Measurements from ENCODE around the gene ST6GALNAC5.
"Not testable (repeated sequence)": the region's sequence is repeated elsewhere in the genome, so short reads cannot be mapped to it uniquely, and the experiment has no call there.

The ST6GALNAC5 gene

DNA sequence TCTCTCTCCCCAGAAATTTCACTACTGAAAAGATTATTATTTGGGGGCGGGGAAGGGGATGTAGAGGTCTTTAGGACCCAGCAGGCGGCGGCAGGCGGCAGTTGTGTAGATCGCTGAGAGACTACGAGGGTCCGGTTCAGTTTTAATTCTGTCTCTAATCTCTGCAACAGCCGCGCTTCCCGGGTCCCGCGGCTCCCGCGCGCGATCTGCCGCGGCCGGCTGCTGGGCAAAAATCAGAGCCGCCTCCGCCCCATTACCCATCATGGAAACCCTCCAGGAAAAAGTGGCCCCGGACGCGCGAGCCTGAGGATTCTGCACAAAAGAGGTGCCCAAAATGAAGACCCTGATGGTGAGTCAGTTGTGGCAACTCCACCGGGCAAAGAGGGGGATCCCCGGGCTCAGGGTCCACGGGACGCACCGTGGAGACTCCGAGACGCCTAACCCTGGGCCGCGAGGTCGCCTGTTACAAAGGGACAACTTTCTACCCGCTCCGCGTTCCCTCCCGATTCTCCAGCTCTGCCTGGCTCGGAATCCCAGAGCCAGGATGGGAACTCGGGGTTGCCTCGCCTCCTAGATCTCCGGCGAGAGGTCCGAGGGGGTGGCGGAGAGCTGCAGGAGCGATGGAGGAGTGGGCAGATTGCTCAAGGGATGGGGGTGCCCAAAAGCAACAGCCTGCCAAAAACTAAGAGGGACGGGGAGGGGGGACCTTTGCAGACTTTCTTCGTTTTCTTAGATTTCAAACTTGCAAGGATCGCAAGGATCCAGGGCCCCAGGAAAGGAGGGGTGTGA lies at the start of gene ST6GALNAC5:
Gene ST6GALNAC5 (plus strand): TSS at position 139 of the 789 bp plus-strand sequence.
- no peak for DNase-seq

DNA sequence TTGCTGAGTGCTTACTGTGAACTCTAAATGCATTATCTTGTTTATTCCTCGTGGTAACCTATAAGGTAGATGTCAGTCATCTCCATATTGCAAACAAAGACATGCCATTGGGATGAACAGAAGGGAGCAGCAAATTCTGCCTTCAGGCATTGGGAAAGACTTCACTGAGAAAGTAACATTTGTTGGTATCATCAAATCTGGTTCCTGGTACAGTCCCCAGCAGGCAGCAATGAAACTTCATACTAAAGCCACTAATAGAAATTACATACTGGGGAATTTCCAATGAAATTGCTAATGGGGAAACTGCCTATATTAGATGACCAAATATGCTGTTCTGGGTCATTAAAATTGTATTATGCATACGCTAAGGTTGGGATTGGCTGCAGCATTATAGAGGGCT lies 47.3 kb upstream of the ST6GALNAC5 start:
- DNase-seq: no peak

DNA sequence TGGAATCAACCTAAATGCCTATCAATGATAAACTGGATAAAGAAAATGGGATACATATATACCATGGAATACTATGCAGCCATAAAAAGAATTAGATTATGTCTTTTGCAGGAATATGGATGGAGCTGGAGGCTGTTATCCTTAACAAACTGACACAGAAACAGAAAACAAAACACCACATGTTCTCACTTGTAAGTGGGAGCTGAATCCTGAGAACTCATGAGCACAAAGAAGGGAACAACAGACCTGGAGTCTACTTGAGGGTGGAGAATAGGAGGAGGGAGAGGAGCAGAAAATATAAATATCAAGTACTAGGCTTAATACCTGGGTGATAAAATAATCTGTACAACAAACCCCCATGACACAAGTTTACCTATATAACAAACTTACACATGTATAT lies 44.3 kb upstream of the ST6GALNAC5 start:
- DNase-seq: not testable (repeated sequence)

DNA sequence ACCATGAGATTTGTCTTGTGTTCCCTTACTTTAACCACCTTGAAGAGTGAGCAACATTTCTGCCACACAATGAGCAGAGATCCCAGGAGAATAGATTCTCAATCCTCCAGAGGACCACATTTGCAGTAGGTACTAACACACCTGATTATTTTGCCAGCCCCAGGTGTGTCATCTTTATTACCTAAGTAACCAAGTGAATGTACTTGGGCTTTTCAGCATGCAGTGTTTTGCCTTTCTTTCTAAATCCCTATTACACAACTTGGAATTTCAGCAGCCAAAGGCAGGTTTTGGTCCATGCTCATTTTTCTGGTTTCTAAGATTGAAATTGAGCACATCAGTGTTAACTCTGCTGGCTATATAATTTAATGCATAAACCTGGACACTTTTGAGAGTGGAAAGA lies 43.2 kb upstream of the ST6GALNAC5 start:
- DNase-seq: no peak

DNA sequence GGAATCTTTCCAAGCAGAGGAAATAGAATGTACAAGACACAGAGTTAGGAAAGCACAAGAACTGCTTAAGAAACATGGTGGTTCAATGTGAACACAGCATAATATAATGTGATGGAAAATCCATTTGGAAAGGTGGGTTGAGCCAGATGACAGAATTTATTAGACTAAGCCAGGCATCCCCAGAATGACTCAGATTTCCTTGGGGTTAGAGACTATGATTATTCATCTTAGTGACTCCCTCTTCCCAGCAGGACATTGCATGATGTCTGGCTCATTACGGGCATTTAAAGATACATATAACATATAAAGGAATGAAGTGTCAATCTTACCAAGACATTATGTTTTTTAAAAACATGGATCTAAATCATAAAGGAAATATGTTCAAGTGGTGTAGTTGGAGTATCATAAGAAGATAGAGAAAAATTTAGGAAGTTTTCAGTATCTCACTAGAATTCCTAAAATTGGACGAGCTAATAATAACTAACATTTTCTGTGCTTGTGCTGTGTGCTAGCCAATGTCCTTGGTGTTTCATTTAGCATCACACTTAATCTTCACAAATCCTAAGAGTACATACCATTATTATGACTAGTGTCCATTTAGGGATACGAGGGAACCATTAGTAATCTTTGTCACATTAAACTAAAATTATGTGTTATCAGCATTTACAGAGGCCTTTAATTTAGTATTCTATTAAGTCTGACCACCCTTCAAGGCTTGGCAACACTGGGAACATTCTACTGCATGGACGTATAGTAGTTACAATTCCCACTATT lies 41.0 kb upstream of the ST6GALNAC5 start:
- no peak for DNase-seq

DNA sequence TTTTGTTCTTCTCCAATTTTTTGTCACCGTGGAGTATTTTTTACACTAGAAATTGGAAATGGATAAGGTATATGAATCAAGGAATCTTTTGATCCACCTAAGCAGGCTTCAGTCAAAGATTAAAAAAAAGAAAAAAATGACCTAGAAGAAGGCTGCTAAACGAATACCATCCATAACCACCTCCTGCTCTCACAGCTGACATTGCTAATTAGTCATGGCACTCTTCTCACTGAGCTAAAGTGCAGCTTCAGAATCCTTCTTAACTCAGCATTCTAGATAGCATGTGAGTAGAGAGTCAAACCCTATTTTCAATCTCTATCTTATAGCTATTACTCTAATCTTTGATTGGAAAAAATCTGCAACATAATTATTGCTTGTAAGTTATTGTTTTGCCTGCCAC lies 40.2 kb upstream of the ST6GALNAC5 start:
- no peak for DNase-seq

DNA sequence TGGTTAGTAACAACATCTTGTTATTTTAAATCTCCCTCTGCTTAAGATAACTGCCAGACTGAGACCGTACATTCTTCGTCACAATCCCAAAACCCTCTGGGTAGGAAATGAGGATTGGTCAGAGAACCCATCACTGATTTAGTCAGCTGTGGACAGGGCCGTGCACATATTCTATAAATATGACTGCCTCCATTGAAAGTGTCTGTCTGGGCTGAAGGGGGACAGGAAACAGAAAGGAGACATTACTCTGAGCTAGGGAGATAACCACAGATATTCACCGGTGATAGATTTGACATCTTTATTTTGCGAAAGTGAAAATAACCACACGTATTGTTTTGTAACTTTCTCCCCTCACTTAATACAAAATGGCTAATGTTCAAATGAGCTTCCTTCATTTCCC lies 36.9 kb upstream of the ST6GALNAC5 start:
- DNase-seq: no peak

DNA sequence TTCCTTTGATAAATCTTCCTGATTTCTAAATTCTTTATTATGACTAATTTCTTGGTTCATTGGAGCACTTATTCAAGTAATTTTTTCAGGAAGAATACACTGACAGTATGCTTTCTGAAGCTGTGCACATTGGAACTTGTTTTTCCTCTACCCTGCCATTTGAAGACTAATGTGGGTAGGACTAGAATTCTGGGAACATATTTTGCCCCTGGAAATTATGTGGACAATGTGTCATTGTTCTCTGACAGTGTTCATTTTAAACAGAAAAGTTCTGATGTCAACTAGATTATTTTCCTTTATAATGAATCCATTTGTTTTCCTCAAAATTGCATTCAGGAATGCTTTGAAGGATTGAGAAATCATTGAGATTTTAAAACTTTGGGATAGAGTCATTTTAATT lies 34.8 kb upstream of the ST6GALNAC5 start:
- no peak for DNase-seq

DNA sequence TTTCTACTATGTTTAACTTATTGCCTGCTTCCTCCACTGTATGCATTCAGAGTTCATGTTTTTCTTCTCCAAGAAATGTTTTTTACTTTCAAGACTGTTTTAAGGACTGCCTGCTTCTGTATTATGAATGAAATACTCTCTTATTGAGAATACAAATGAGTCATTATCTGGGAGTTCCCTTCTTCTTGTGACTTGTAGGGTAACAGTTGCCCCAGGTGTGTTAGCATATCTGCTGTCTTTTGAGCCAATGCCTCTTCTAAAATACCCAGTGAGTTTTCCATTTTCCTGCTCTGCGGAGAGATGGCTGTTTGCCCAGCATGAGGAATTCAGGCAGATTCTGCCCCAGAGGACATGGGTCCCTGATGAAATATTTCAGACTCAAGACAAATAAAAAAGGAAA lies 34.1 kb upstream of the ST6GALNAC5 start:
- DNase-seq: no peak

DNA sequence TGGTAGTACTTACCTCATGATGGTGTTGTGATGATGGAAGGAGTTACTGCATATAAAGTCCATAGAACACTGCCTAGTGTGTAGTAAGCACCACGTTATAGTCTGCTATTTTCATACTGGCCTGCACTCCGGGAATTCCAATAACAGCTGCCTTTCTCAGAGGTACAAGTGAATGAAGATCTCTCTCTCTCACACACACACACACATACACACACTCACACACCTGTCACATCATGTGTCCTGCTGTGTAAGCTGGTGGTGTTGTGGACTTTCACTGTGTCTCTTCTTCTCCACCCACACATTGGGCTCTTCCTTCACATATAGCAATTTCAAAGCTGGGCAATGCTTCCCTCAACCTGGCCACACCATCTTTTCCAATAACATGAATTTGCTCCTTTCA lies 33.4 kb upstream of the ST6GALNAC5 start:
- no peak for DNase-seq

DNA sequence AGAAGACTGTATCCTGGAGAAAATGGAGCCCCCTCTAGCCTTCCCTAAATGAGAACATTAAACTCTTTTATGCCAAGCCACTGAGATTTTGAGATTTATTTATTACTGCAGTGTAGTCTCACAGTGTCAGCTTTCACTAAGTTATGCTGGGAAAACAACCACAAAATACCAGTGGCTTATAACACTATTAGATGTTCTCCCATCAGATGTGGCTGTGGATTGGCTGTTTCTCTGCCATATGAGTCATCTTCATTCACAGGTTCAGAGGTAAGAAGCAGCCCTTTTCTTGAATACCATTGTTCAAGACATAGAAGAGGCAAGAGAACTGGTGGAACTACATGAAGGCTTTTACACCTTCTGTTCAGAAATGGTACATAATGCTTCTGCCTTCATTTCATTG lies 32.1 kb upstream of the ST6GALNAC5 start:
- no peak for DNase-seq

DNA sequence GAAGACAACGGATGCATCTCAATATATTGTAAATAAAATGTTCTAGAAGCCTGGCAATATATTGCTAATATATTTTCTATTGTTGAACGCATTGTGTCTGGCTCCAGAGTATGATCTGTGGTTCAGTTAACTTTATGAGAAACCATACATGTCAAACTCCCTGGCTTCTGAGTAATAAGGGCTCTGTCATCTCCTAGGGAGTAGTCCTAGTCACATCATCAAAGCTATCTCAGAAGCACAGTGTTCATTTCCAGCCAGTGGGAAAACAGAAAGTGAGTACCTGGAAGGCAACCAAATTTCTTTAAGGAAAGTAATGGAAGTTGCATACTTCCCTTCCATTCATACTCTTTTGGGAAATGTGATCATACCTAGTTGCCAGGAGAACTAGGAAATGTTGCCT lies 27.0 kb upstream of the ST6GALNAC5 start:
- DNase-seq: no peak

DNA sequence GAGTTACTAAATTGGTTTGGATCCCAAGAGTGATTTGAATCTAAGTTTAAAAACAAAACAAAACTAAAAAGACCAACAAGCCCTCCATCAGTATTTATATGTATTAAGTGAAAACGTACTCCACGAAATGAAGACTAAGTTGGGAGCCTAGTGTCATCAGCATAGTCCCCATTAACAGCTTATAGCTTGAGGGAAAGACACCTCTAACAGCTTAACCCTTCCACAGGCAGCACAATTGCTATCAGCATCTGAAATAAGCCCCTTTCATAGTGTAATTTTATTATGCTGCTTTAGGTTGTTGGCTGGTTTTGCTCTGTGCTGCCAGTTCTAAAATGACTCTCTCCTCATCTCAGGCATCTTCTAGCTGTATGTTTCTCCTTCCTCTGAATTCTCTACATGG lies 25.8 kb upstream of the ST6GALNAC5 start:
- DNase-seq: no peak

DNA sequence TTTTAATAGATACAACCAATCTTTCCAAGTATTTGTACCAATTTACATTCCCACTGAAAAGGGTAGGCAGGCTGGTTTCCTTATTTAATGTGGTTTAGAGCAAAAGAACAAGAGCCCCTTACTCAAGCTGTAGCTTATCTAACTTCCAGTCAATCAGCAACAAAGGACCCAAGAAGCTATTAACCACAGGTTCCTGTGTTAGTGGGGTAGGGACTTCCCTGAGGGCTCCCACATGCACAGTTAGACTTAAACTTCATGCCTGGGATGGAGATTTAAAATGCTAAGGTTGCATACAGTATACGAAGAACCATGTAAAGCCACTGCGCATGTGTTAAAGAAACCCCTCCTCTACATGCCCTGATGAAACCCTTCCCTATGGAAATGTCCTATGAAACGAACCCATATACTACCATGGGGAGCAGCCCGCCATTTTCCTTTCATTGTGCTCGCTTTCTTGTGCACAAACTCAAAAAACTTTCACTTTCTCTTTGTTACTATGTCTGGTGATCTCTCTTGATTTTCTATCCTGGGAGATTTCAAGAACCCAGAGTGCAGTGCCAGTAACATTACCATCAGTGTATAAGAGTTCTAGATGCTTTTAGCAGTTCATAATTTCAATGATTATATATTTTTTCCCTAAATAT lies 23.3 kb upstream of the ST6GALNAC5 start:
- no peak for DNase-seq

DNA sequence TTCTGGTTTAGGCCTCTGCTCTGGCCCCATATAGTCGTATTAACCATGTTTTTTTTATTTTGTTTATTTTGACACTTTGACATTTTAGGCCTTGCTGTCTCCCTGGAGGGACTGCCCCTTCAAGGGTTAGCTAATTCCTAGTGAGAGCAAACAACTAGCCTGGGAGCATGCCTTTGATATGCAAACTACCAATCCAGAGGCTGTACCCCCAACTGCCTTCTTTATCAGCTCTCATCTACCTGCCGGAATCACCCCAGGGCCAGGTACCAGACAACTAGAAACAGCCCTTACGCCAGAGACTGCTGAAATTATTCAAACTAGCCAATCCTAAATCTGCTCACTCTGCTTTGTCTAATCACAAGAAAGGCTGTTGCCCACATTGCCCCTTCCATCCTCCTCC lies 13.0 kb upstream of the ST6GALNAC5 start:
- DNase-seq: no peak

DNA sequence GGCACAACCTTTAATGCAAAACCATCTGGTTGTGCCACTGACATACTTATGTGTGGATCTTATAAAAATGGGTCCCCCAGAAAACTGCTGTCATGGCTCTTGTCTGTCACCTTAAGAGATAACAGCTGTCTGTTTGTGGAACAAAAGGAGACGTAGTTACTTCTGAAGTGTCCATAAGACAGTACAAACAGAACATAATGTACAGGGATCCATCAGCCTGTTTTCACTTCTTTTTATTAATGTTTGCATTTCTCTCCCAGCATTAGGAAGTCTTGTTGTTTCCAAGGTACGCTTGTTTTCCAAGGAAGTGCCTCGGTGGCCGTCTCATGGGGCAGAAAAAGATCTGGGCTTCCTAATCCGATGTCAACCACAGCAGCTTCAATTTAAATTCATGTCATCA lies 11.2 kb upstream of the ST6GALNAC5 start:
- no peak for DNase-seq

DNA sequence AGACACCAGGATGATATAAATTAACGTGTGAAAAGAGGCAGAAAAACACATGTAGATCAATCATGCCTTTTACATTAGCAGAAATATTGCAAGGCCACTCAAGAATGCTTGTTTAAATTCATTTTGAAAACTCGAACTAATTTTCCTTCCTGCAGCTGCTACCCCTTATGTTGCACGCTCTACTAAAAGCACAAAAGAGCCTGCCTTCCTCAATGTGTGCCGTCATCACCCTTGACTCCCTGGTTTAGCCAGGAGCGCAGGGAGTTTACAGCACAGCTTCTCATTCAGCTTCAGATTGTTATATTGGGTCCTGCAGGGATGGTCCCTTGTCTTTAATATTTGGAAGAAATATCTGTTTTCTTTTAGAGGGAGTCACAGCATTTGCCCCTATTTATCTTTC lies 10.1 kb upstream of the ST6GALNAC5 start:
- DNase-seq: no peak

DNA sequence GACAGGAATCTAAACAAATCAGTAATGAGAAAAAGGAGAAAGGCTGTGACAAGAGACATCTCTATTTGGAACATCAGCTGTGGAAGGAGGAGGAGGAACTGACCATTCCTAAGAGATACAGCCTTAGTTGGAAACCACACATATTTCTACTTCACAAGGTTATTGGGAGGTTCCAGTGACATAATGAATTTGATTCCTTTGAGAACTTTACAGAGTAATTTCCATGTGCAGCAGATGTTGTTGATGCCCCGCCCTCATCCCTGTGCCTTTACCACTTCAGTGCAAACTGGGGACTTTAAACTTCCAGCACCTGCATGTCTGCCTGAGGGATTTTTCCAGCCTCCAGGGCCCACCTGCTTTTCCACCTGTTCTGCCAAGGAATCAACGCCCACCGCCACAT lies 9.3 kb upstream of the ST6GALNAC5 start:
- DNase-seq: no peak

DNA sequence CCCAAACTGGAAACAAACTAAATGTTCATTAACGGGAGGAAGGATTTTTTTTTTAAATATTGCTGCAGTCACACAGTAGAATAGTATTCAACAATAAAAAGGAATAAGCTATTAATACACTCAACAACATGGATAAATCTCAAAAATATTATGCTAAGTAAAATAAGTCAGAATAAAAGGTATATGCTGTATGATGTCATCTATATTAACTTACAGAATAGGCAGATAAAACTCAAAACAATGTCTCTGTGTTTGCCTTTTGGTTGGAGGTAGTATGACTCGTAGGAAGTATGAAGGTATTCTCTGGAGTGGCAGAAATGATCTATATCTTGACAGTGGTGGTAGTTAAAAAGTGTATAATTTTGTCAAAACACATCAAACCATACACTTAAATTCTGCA lies 6.1 kb upstream of the ST6GALNAC5 start:
- no peak for DNase-seq

DNA sequence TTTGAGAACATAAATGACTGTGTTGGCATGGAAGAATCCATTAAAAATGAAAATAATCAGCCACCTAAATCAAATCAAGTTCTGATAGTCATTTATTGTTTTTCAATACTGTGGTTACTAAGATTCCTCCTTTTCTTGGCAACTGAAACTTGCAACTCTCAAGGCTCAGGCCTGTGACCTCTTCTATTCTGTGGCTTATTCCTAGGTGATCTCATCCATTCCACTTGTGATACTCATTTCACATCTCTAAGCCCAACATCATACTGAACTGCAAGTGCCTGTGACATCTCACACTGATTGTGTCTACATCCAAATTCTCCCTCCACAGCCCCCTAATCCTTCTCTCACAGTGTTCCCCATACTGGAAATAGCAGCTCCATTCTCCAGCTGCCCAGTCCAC lies 4.8 kb upstream of the ST6GALNAC5 start:
- DNase-seq: no peak

DNA sequence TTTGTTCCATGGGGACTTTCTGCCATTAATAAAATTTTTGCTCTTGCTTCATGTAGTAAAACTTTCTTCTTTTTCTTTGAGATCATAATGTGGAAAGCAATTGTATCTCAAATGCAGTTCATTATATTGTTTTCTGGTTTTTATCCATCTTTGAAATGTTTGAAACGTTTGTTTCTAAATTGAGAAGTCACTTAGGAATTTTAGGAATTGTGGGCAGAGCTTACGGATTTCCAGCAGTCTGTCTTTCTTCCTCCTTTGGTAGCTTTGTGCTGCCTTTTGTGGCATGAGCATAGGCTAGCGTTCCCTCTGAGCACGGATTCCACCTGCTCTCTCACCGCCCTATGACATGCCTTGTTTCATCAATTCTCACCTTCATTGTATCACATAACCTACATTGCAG lies 2.9 kb upstream of the ST6GALNAC5 start:
- DNase-seq: no peak

DNA sequence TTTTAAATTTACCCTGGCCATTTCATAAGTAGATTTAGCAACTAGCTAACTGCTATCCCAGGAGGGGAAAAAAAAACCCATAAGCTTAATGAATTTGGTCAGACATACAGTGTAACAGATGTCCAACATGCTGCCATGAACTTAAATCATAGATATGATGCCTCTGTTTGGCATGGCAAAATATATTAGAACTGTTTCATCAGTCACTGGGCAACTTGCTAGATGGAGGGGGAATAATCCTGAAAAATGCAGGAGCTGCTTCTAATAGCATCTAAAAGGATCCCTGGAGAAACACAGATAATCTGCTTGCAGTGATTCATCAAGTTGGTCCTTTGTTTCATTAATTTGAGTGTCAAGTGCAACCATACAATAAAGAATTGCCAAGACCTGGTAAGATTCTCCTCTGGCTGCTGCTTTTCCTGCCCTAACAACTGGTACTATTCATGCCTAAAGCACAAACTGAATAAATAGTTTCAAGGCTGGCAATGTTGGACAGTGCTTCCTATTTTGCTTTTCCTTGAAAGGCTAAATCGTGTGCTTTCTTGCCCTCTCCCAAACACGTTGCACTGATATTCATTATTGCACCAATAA lies 1.5 kb upstream of the ST6GALNAC5 start:
- DNase-seq: no peak

DNA sequence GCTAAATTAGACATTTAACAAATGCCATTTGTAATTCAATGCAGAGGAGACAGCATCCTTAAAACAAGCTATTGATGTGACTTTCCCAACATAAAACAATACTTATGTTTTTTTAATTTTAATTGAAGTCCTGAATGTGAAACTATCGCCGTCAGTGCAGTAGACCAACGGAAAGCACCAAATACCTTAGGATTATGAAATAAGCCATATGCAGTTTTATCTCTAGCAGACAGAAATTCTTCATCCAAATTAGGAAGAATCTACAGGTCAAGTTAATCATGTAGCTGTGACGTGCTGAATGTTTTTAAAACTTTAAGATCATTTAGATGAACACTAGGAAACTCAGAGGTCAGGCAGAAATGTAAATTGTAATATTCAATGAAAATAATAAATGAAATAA lies 714 bp upstream of the ST6GALNAC5 start:
- no peak for DNase-seq

Data from activated CD4-positive, alpha-beta T cell treated with anti-CD3 and anti-CD28 coated beads, Interleukin-2, Interleukin-6, amounts not matched to agents 100 ng/mL and 50 ng/mL, durations not matched to agents 16 hours and 8 hours (primary cell).